Lung (tissue), 12 donors: ENCODE measurements around the gene SHROOM4. TPM values are rescaled to one million over a fixed set of nuclear protein-coding genes. Genes with fewer than 3 reads are reported as not detected.

Experiments
- ATAC-seq: fragments of 200-7000 bp; cut with Tn5 transposase; one replicate; pipeline ENCODE4 v1.9.1; 2020; ENCODE audit warnings: moderate number of reproducible peaks; ENCODE audit not compliant: insufficient read depth, low FRiP score
- DNase-seq, 3 donors: peaks; one replicate each; pipeline ENCODE4 v3.0.0-alpha.2; 2013 to 2017
- H3K27ac ChIP-seq, 2 donors: one replicate each; pipeline ENCODE4 v1.5.1; 2013; ENCODE audit warnings: mild to moderate bottlenecking in 2 of 2, moderate library complexity in 2 of 2, control low read depth in 1 of 2, inconsistent platforms in 1 of 2, low read depth in 1 of 2, low read length in 1 of 2
- H3K27me3 ChIP-seq, 3 donors: one replicate each; pipeline ENCODE4 v1.5.1; 2013; ENCODE audit warnings: low read length in 2 of 3; ENCODE audit not compliant: control insufficient read depth in 3 of 3, insufficient read depth in 3 of 3
- H3K36me3 ChIP-seq, 4 donors: one replicate each; pipeline ENCODE4 v1.5.1; 2013; ENCODE audit warnings: low read length in 4 of 4, mild to moderate bottlenecking in 1 of 4, moderate library complexity in 1 of 4; ENCODE audit not compliant: control insufficient read depth in 4 of 4, insufficient read depth in 4 of 4
- H3K4me1 ChIP-seq, 5 donors: one replicate each; pipeline ENCODE4 v1.5.1; 2013; ENCODE audit warnings: low read length in 5 of 5, mild to moderate bottlenecking in 2 of 5, moderate library complexity in 1 of 5; ENCODE audit not compliant: control insufficient read depth in 5 of 5, insufficient read depth in 5 of 5
- H3K4me3 ChIP-seq: one replicate; pipeline ENCODE4 v1.5.1; 2013; ENCODE audit warnings: mild to moderate bottlenecking, control low read depth, moderate library complexity
- H3K9ac ChIP-seq, 2 donors: one replicate each; pipeline ENCODE4 v1.5.1; 2013; ENCODE audit warnings: low read length in 2 of 2, control low read depth in 1 of 2; ENCODE audit not compliant: insufficient read depth in 1 of 2
- H3K9me3 ChIP-seq, 4 donors: one replicate each; pipeline ENCODE4 v1.5.1; 2013; ENCODE audit warnings: low read length in 3 of 4, mild to moderate bottlenecking in 1 of 4, moderate library complexity in 1 of 4; ENCODE audit not compliant: control insufficient read depth in 4 of 4, insufficient read depth in 3 of 4
- CTCF ChIP-seq: IDR thresholded peaks from 2 replicates; pipeline ENCODE4 v1.5.1; 2012; ENCODE audit warnings: mild to moderate bottlenecking; ENCODE audit errors: control extremely low read depth, extremely low read depth
- WGBS, 2 donors: extraction: QIAGEN DNeasy Blood & Tissue Kit; methylation state at CpG; one replicate each; pipeline ENCODE4 v1.1.7; 2013; 5-methylcytosine and 5-hydroxymethylcytosine counted together
- polyA plus RNA-seq, 2 donors: library from polyadenylated mRNA; stranded (reverse); fragments of 200-250 nt; gene quantifications; one replicate each; pipeline ENCODE4 v1.2.1, GENCODE V29; 2013
- total RNA-seq, 2 donors: library from RNA; depleted of rRNA in 1 of 2; stranded (reverse); fragments of >200 nt in 1 of 2; gene quantifications; one replicate each; pipeline ENCODE4 v1.2.1, GENCODE V29; 2014 to 2021
- donor health status: control.
- donor health status: control.
- donor health status: Bipolar disorder and iron deficiency.
- donor health status: healthy.
- donor health status: DM: yes; HTN: yes; CAD: no.

SHROOM4 gene
- total and polyA plus RNA-seq, 4 donors: 6.8 to 63.3 (median 18.9) TPM

DNA sequence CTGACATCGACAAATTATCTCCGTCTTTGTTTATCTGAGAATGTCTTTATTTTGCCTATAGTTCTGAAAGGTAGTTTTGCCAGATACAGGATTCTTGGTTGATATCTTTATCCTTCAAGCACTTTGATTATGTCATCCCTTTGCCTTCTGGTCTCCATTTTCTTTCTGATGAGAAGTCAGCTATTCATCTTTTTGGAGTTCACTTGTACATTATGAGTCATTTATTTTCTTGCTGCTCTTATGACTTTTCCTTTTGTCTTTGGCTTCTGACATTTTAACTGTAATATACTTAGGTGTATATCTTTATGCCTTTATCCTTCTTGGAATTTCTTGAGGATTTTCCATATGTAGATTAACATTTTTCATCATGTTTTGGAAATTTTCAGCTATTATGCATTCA is 51.4 kb downstream of the SHROOM4 start:
- DNase-seq: no peak
- no peaks in the 10 kb centered on the region for H3K4me1 ChIP-seq
- no peaks in the 10 kb centered on the region for H3K9me3 ChIP-seq
- peaks cover 0 to 20% (median 5%) of the 10 kb centered on the region in 3 donors for H3K27me3 ChIP-seq
- WGBS, 2 donors: 58 to 61% methylated on average over 2 of the region's 2 CpGs
- no peak overlapping the region for H3K4me3 ChIP-seq
- ATAC-seq: no peak
- no peaks in the 10 kb centered on the region for H3K36me3 ChIP-seq
- H3K9ac ChIP-seq: no peak overlapping the region
- TF ChIP-seq CTCF: no peak
- no peak overlapping the region for H3K27ac ChIP-seq

DNA sequence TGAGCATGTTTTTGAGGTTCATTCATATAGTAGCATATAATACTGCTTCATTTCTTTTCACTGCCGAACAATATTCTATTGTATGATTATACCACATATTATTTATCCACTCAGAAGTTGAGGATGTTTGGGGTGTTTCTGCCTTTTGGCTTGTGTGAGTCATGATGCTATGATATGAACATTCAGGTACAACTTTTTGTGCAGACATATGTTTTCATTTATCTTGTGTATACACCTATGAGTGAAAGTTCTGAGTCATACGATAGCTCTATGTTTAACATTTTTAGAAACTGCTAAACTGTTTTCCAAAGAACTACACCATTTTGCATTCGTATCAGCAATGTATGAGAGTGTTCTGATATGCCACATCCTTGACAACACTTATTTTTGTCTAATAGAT is 57.7 kb downstream of the SHROOM4 start:
- ATAC-seq: no peak
- Histone ChIP-seq H3K4me3 (no peak overlapping the region), H3K27ac (no peak overlapping the region), H3K4me1 (no peaks in the 10 kb centered on the region), H3K36me3 (no peaks in the 10 kb centered on the region), H3K9me3 (no peaks in the 10 kb centered on the region), H3K27me3 (peaks cover 0 to 10% (median 0%) of the 10 kb centered on the region in 3 donors), H3K9ac (no peak overlapping the region)
- 78 to 91% methylated on average over 3 of the region's 3 CpGs for WGBS, 2 donors
- no peak for DNase-seq
- TF ChIP-seq CTCF: no peak

DNA sequence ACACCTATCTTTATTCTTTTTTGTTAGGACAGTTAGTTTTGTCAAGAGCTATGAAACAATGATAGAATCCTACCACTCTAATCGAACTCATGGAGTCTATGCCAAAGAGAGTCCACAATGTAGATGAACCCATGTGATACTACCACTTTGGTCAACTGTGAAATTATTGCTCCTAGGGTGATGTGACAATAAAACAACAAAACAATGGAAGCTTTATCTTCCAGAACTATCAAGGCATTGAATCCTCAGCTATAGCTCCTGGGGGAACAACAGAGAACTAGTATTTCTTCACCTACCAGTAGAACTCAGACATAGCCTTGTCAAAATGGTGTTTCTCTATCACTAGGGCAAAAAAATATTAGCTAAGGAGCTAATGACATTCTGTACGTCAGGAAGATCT is 62.9 kb downstream of the SHROOM4 start:
- H3K9me3 ChIP-seq: no peaks in the 10 kb centered on the region

More for the DNA sequence above, 62.9 kb downstream of the SHROOM4 start:
- Histone ChIP-seq H3K4me1 (no peaks in the 10 kb centered on the region), H3K27ac (no peak overlapping the region), H3K4me3 (no peak overlapping the region), H3K27me3 (peaks cover 0 to 5% (median 0%) of the 10 kb centered on the region in 3 donors), H3K9ac (no peak overlapping the region), H3K36me3 (no peaks in the 10 kb centered on the region)
- 52 to 64% methylated on average over 2 of the region's 2 CpGs for WGBS, 2 donors
- no peak for DNase-seq
- TF ChIP-seq CTCF: no peak
- ATAC-seq: no peak
